Measurements from ENCODE around the gene IL1RAPL2. TPM values are rescaled to one million over a fixed set of nuclear protein-coding genes. Genes with fewer than 3 reads are reported as not detected.
"Not testable (repeated sequence)": the region's sequence is repeated elsewhere in the genome, so short reads cannot be mapped to it uniquely, and the experiment has no call there.

The IL1RAPL2 gene
- total RNA-seq, 2 experiments from 2014 or later: not detected

DNA sequence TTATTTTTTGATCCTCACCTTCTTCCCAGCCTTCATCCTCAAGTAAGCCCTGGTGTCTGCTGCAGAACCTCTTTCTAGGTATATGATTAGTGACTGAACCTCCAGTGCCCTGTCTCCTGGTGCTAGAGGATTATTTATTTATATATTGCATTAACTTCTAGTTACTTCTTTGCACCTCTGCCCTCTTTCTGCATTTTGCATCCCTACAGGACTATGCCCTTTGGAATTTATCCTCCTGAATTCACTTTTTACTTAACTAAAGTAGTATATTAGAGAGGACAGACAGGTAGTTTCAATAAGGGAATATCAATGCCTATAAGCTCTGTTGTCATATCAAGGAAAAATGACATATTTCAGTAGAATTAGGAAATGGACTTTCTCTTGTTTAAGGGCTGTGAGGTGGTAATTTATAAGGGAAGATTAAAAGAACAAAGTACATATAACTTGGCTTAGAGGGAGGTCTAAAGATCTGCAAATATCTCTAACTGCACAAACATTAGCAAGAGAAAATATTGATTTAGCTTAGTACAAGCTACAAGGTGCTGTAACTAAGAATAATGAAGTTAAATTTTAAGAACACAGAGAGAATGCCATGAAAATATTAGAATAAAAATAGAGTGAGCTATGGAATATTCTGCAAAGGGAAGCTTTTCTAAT is 472.8 kb downstream of the IL1RAPL2 start:
- DNase-seq (no peak), ATAC-seq (no peak)
- H3K27me3 Mint-ChIP-seq: no peaks in the 10 kb centered on the region
- H3K27ac Mint-ChIP-seq: no peak overlapping the region
- CTCF ChIA-PET: no interaction called here
- no peaks in the 10 kb centered on the region for H3K4me1 Mint-ChIP-seq
- H3K4me3 Mint-ChIP-seq: no peak overlapping the region
- H3K36me3 Mint-ChIP-seq: no peaks in the 10 kb centered on the region
- H3K9me3 Mint-ChIP-seq (ENCODE audit: low read depth): no peaks in the 10 kb centered on the region

- Mint-ChIP-seq H3K27ac (no peak overlapping the region), H3K36me3 (no peaks in the 10 kb centered on the region), H3K4me3 (no peak overlapping the region), H3K27me3 (no peaks in the 10 kb centered on the region), H3K4me1 (no peaks in the 10 kb centered on the region), H3K9me3 (ENCODE audit: low read depth) (no peaks in the 10 kb centered on the region)
- DNase-seq (no peak), ATAC-seq (no peak)
- CTCF ChIA-PET: no interaction called here
Observed at GRCh38 chrX:105050921-105051320, 484.9 kb downstream of the IL1RAPL2 start.

GRCh38 chrX:105051364-105051763 is 485.4 kb downstream of the IL1RAPL2 start:
- H3K27me3 Mint-ChIP-seq: no peaks in the 10 kb centered on the region
- no peak overlapping the region for H3K27ac Mint-ChIP-seq
- no peaks in the 10 kb centered on the region for H3K4me1 Mint-ChIP-seq
- H3K36me3 Mint-ChIP-seq: no peaks in the 10 kb centered on the region
- ATAC-seq (no peak), DNase-seq (no peak)
- no peak overlapping the region for H3K4me3 Mint-ChIP-seq
- H3K9me3 Mint-ChIP-seq (ENCODE audit: low read depth): no peaks in the 10 kb centered on the region
- CTCF ChIA-PET: no interaction called here

DNA sequence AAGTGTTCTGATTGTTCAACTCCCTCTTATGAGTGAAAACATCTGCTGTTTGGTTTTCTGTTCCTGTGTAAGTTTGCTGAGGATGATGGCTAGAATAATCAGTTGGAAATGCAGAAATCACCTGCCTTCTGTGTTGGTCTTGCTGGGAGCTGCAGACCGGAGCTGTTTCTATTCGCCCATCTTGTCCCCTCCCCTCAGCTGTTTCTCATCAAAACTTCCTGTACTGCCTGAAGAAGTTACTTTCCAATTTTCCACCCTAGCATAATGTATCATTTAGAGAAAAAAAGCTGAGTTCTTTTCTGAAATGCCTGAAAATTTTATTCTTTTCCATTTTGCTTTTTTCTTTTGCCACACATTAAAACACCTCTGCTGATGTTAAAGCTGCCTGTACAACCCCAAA is 486.9 kb downstream of the IL1RAPL2 start:
- Mint-ChIP-seq H3K4me3 (no peak overlapping the region), H3K27ac (no peak overlapping the region), H3K9me3 (ENCODE audit: low read depth) (no peaks in the 10 kb centered on the region), H3K27me3 (no peaks in the 10 kb centered on the region), H3K36me3 (no peaks in the 10 kb centered on the region), H3K4me1 (no peaks in the 10 kb centered on the region)
- no peak for DNase-seq
- no peak for ATAC-seq
- CTCF ChIA-PET: no interaction called here

GRCh38 chrX:105063743-105064142 is 497.7 kb downstream of the IL1RAPL2 start:
- H3K9me3 Mint-ChIP-seq (ENCODE audit: low read depth): no peaks in the 10 kb centered on the region
- H3K4me3 Mint-ChIP-seq: no peak overlapping the region
- DNase-seq (no peak), ATAC-seq (no peak)
- H3K27me3 Mint-ChIP-seq: no peaks in the 10 kb centered on the region
- CTCF ChIA-PET: no interaction called here
- no peak overlapping the region for H3K27ac Mint-ChIP-seq
- H3K4me1 Mint-ChIP-seq: no peaks in the 10 kb centered on the region
- H3K36me3 Mint-ChIP-seq: no peaks in the 10 kb centered on the region

DNA sequence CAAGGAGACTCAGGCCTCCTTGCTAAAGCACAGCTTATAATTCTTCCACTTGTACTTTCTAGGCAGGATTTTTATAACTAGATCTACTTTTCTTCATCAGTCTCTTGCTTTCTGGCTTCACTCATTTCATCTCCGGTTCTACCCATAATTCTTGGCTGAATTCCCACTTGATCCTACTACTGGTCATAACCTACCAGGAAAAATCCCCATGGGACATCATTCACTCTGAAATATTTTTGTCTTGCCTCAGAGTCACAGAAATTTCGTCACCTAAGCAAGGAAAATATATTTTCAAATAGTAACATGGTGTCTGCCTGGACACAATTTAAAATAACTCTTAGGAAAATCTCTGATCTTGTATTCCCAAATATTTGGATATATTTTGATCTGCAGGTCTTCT is 532.2 kb downstream of the IL1RAPL2 start:
- H3K27me3 Mint-ChIP-seq: no peaks in the 10 kb centered on the region
- CTCF ChIA-PET: no interaction called here
- H3K27ac Mint-ChIP-seq: no peak overlapping the region
- H3K4me1 Mint-ChIP-seq: no peaks in the 10 kb centered on the region
- no peak for ATAC-seq
- no peak overlapping the region for H3K4me3 Mint-ChIP-seq
- H3K9me3 Mint-ChIP-seq (ENCODE audit: low read depth): no peaks in the 10 kb centered on the region
- DNase-seq: no peak
- no peaks in the 10 kb centered on the region for H3K36me3 Mint-ChIP-seq

GRCh38 chrX:105098812-105099211 is 532.8 kb downstream of the IL1RAPL2 start:
- CTCF ChIA-PET: no interaction called here
- no peaks in the 10 kb centered on the region for H3K9me3 Mint-ChIP-seq (ENCODE audit: low read depth)
- no peak overlapping the region for H3K4me3 Mint-ChIP-seq
- no peak overlapping the region for H3K27ac Mint-ChIP-seq
- no peaks in the 10 kb centered on the region for H3K27me3 Mint-ChIP-seq
- no peaks in the 10 kb centered on the region for H3K4me1 Mint-ChIP-seq
- no peaks in the 10 kb centered on the region for H3K36me3 Mint-ChIP-seq
- DNase-seq (no peak), ATAC-seq (no peak)

DNA sequence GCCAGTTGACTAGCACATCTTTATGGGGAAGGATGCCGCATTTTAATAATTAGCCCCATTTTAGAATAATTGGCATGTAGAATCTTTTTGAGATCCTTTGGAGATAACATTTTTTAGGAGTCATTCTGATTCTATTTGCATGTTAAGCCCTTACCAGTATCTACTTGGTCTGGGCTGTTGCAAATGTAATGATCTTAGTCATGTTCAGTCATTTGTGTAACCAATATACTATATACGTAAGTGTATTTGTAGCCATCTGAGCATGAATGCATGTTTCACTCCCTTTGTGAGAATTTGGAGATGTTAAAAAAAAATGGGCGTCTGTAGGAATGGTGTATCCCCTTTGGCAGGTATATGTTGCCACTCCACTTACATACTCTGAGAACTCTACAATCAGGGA is 535.4 kb downstream of the IL1RAPL2 start:
- ATAC-seq (no peak), DNase-seq (no peak)
- Mint-ChIP-seq H3K9me3 (ENCODE audit: low read depth) (no peaks in the 10 kb centered on the region), H3K27ac (no peak overlapping the region), H3K4me3 (no peak overlapping the region), H3K27me3 (no peaks in the 10 kb centered on the region), H3K4me1 (no peaks in the 10 kb centered on the region), H3K36me3 (no peaks in the 10 kb centered on the region)
- CTCF ChIA-PET: no interaction called here

DNA sequence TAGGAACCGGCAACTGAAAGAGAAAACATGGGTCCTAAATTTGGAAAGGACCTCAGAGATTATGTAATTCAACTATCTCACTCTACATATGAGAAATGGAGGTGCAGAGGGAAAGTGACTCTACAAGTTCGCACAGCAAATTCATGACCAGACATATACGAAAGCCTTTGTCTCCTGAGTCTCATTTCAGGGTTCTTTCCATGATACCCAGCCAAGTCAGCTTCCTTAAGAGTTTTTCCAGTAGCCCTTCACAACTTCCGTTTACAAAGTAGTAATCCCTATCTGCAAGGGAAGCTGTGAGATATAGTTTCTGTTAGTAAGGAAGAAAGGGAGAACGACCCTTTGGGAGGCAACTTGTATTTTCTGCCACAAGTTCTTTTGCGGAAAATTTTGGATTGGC is 543.9 kb downstream of the IL1RAPL2 start:
- no peaks in the 10 kb centered on the region for H3K4me1 Mint-ChIP-seq
- H3K27me3 Mint-ChIP-seq: no peaks in the 10 kb centered on the region
- H3K9me3 Mint-ChIP-seq (ENCODE audit: low read depth): no peaks in the 10 kb centered on the region
- H3K36me3 Mint-ChIP-seq: no peaks in the 10 kb centered on the region
- DNase-seq (no peak), ATAC-seq (no peak)
- no peak overlapping the region for H3K27ac Mint-ChIP-seq
- H3K4me3 Mint-ChIP-seq: no peak overlapping the region
- CTCF ChIA-PET: no interaction called here

DNA sequence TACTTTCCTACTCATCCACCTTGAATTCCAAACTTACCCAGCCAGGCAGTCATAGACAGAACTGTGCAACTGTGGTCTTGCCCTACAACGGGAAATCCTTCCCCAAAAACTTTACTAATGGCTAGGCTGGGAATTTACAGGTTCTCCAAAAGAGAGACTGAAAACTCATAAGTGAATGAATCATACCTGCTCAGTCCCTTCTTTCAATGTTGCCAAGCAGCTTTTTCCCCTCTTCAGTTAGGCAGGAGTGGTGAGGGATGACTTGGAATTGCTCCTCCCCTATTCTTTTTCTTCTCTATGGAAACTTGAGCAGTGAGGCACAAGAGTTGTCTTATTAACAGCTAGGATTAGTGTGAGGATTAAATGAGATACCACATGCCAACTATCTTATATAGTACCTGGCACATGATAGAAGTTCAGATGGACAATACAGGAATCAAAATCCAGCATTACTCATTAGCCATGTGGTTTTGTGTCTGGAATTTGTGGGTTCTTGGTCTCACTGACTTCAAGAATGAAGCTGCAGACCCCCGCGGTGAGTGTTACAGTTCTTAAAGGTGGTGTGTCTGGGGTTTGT is 548.6 kb downstream of the IL1RAPL2 start:
- Mint-ChIP-seq H3K27me3 (no peaks in the 10 kb centered on the region), H3K9me3 (ENCODE audit: low read depth) (no peaks in the 10 kb centered on the region), H3K27ac (no peak overlapping the region), H3K36me3 (no peaks in the 10 kb centered on the region), H3K4me1 (no peaks in the 10 kb centered on the region), H3K4me3 (no peak overlapping the region)
- CTCF ChIA-PET: no interaction called here
- no peak for DNase-seq
- ATAC-seq: no peak

DNA sequence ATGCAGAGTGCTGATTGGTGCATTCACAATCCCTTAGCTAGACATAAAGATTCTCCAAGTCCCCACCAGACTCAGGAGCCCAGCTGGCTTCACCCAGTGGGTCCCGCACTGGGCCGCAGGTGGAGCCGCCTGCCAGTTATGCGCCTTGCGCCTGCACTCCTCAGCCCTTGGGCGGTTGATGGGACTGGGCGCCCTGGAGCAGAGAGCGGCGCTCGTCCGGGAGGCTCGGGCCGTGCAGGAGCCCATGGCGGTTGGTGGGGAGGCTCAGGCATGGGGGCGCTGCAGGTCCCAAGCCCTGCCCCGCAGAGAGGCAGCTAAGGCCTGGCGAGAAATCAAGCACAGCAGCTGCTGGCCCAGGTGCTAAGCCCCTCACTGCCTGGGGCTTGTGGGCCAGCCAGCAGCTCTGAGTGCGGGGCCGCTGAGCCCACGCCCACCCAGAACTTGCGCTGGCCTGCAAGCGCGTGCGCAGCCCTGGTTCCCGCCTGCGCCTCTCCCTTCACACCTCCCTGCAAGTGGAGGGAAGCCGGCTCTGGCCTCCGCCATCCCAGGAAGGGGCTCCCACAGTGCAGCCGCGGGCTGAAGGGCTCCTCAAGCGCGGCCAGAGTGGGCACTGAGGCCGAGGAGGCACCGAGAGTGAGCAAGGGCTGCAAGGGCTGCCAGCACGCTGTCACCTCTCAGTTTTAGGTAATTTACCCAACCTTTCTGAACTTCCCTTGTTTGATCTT is 549.8 kb downstream of the IL1RAPL2 start:
- H3K4me1 Mint-ChIP-seq; CTCF ChIA-PET; H3K27me3 Mint-ChIP-seq; H3K4me3 Mint-ChIP-seq; ATAC-seq; H3K36me3 Mint-ChIP-seq; H3K9me3 Mint-ChIP-seq (ENCODE audit: low read depth); H3K27ac Mint-ChIP-seq; DNase-seq: not testable (repeated sequence)

DNA sequence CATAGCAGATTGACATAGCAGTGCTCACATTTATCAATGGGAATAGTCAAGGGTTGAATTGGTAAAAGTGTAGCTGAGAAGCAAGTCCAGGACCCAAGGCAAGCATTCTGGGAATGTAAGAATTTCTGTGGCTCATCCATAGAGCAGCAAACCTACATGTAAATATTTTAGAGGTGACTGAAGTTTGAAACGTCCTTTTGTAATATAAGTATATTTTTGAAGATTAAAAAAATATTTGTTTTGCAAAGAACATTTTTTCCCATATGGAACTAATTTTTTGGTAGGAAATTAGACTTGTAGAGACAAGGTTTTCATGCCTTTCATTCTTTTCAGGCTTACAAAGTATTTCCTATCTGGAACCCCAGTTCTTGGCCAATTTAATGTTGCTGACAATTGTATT is 550.5 kb downstream of the IL1RAPL2 start:
- DNase-seq (no peak), ATAC-seq (no peak)
- no peak overlapping the region for H3K4me3 Mint-ChIP-seq
- CTCF ChIA-PET: no interaction called here
- H3K27me3 Mint-ChIP-seq: no peaks in the 10 kb centered on the region
- H3K4me1 Mint-ChIP-seq: no peaks in the 10 kb centered on the region
- H3K9me3 Mint-ChIP-seq (ENCODE audit: low read depth): no peaks in the 10 kb centered on the region
- H3K36me3 Mint-ChIP-seq: no peaks in the 10 kb centered on the region
- H3K27ac Mint-ChIP-seq: no peak overlapping the region

GRCh38 chrX:105117621-105118020 is 551.6 kb downstream of the IL1RAPL2 start:
- Mint-ChIP-seq H3K4me3 (no peak overlapping the region), H3K27ac (no peak overlapping the region), H3K4me1 (no peaks in the 10 kb centered on the region), H3K27me3 (no peaks in the 10 kb centered on the region), H3K36me3 (no peaks in the 10 kb centered on the region), H3K9me3 (ENCODE audit: low read depth) (no peaks in the 10 kb centered on the region)
- no peak for DNase-seq
- ATAC-seq: no peak
- CTCF ChIA-PET: no interaction called here

DNA sequence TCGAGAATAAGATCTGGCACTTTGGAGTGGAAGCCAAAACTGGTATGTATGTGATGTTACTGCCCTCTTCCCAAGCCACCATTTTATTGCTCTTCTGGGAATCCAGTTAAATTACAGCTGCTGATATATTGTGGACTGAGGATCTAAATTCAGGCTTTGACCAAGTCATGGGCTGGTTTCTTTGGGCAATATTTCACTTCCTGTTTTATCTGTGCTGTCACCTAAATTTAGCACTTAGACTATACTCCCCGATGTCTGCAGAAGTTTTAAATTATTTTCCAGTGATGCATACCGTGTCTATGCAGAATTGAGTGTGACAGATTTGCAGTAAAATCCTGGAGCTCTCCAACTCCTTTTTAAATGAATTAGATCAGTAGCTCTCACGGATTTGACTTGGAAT is 554.5 kb downstream of the IL1RAPL2 start:
- Mint-ChIP-seq H3K27me3 (no peaks in the 10 kb centered on the region), H3K27ac (no peak overlapping the region)
- CTCF ChIA-PET: no interaction called here

More for the DNA sequence above, 554.5 kb downstream of the IL1RAPL2 start:
- Mint-ChIP-seq H3K4me1 (no peaks in the 10 kb centered on the region), H3K36me3 (no peaks in the 10 kb centered on the region), H3K9me3 (ENCODE audit: low read depth) (no peaks in the 10 kb centered on the region), H3K4me3 (no peak overlapping the region)
- ATAC-seq: no peak
- DNase-seq: no peak

Data from activated CD8-positive, alpha-beta memory T cell treated with anti-CD3 and anti-CD28 coated beads, Interleukin-2, amount 10 ng/mL, durations not matched to agents 7 days and 5 days (primary cell).